ENCODE measurements around the gene ADCK2. TPM values are rescaled to one million over a fixed set of nuclear protein-coding genes. Genes with fewer than 3 reads are reported as not detected.
"Not testable (repeated sequence)": the region's sequence is repeated elsewhere in the genome, so short reads cannot be mapped to it uniquely, and the experiment has no call there.

The ADCK2 gene
- total RNA-seq, 4 donors from 2014 or later: 48.0 to 65.9 (median 57.0) TPM

DNA sequence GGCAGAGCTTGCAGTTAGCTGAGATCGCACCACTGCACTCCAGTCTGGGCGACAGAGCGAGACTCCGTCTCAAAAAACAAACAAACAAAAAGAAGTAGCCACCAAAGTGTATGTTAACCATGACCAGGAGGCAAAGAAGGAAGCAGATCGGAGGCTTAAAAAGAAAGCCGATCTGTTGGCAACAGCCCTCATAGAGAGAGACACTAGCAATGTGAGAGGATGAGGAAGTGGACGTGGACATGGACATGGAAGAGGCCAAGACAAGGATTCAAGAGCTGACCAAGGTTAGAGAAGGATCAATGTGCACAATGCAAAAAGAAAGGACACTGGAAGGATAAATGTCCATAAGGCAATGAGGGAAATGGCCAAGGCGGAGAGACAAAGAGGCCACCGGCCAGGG lies 14.9 kb upstream of the ADCK2 start:
- WGBS, 2 donors: 84 to 92% methylated on average over 9 of the region's 9 CpGs
- DNase-seq (ENCODE audit: low spot score in 2 of 2): no peak
- no peak overlapping the region for H3K4me3 ChIP-seq (ENCODE audit: low read depth, poor library complexity, severe bottlenecking)
- intact Hi-C loops (cut with DNase I; ENCODE audit: low total_unique reads): loop anchor here (2.0 kb wide), 1 partner anchor 145 kb away; no protein-coding TSS in a partner anchor
- no peak for TF ChIP-seq POLR2A (IDR thresholded peaks at IDR 0.05)
- TF ChIP-seq, protein P1, sequence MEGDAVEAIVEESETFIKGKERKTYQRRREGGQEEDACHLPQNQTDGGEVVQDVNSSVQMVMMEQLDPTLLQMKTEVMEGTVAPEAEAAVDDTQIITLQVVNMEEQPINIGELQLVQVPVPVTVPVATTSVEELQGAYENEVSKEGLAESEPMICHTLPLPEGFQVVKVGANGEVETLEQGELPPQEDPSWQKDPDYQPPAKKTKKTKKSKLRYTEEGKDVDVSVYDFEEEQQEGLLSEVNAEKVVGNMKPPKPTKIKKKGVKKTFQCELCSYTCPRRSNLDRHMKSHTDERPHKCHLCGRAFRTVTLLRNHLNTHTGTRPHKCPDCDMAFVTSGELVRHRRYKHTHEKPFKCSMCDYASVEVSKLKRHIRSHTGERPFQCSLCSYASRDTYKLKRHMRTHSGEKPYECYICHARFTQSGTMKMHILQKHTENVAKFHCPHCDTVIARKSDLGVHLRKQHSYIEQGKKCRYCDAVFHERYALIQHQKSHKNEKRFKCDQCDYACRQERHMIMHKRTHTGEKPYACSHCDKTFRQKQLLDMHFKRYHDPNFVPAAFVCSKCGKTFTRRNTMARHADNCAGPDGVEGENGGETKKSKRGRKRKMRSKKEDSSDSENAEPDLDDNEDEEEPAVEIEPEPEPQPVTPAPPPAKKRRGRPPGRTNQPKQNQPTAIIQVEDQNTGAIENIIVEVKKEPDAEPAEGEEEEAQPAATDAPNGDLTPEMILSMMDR (IDR thresholded peaks at IDR 0.05): no peak

DNA sequence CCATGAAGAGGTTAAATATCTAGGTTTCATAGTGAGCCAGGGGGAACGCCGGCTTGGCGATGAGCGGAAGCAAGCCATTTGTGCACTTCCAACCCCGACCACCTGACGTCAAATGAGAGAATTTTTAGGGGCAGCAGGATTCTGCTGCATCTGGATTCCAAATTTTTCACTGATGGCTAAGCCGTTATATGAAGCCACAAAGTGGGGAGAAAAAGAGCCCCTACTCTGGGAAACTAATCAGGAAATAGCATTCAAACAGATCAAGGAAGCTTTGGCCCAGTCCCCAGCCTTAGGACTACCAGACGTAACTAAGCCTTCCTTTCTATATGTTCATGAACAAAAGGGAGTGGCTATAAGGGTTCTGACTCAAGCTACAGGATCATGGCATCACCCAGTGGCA lies 12.9 kb upstream of the ADCK2 start:
- no peak overlapping the region for H3K4me3 ChIP-seq (ENCODE audit: low read depth, poor library complexity, severe bottlenecking)
- no peak for TF ChIP-seq POLR2A (IDR thresholded peaks at IDR 0.05)
- TF ChIP-seq, protein P1 (IDR thresholded peaks at IDR 0.05): no peak
- intact Hi-C loops (cut with DNase I; ENCODE audit: low total_unique reads): no loop called here
- no peak for DNase-seq (ENCODE audit: low spot score in 2 of 2)
- 39 to 52% methylated on average over 8 of the region's 8 CpGs for WGBS, 2 donors

DNA sequence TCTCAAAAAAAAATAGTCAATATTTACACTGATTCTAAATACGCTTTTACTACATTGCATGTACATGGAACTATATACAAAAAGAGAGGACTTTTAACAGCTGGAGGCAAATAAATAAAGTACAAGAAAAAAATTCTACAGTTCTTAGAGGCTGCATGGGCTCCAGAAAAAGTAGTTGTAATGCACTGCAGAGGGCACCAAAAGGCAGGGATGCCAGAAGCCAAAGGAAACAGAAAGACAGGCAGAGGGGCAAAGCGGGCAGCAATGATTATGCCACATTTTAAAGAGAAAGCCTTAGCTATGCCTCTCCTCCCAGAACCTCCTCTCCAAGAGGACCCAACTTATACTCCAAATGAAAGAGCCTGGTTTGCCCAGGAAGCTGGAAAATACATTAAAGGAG lies 11.6 kb upstream of the ADCK2 start:
- no peak for DNase-seq (ENCODE audit: low spot score in 2 of 2)
- intact Hi-C loops (cut with DNase I; ENCODE audit: low total_unique reads): no loop called here

DNA sequence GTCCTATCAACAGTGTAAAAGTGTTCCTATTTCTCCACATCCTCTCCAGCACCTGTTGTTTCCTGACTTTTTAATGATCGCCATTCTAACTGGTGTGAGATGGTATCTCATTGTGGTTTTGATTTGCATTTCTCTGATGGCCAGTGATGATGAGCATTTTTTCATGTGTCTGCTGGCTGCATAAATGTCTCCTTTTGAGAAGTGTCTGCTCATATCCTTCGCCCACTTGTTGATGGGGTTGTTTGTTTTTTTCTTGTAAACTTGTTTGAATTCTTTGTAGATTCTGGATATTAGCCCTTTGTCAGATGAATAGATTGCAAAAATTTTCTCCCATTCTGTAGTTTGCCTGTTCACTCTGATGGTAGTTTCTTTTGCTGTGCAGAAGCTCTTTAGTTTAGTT lies 9.8 kb upstream of the ADCK2 start:
- H3K4me3 ChIP-seq (ENCODE audit: low read depth, poor library complexity, severe bottlenecking); intact Hi-C loops (cut with DNase I; ENCODE audit: low total_unique reads); DNase-seq (ENCODE audit: low spot score in 2 of 2): not testable (repeated sequence)
- 74 to 98% methylated on average over 2 of the region's 2 CpGs for WGBS, 2 donors

More for the DNA sequence above, 11.6 kb upstream of the ADCK2 start:
- TF ChIP-seq POLR2A (IDR thresholded peaks at IDR 0.05): no peak
- TF ChIP-seq, protein P1 (IDR thresholded peaks at IDR 0.05): no peak
- H3K4me3 ChIP-seq (ENCODE audit: low read depth, poor library complexity, severe bottlenecking): no peak overlapping the region
- 54 to 57% methylated on average over 2 of the region's 2 CpGs for WGBS, 2 donors

DNA sequence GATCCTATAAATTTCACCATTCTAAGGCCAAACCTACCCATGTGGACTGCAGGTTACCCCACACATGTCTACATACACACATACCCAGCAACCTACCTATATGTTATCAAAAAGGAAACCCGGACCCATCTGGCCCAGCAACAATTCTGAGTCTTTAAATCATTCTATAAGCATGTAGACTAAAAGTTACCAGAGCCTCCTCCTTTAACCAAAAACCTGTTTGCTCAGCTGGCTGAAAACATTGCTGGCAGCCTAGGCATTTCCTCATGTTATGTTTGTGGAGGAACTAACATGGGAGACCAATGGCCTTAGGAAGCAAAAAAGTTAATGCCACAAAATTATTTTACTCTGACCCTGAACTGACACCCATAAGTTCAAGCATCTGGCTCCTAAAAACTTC lies 5.3 kb upstream of the ADCK2 start:
- TF ChIP-seq, protein P1 (IDR thresholded peaks at IDR 0.05): no peak
- TF ChIP-seq POLR2A (IDR thresholded peaks at IDR 0.05): no peak
- no peak for DNase-seq (ENCODE audit: low spot score in 2 of 2)
- WGBS, 2 donors: 69 to 76% methylated on average over 1 of the region's 1 CpG
- intact Hi-C loops (cut with DNase I; ENCODE audit: low total_unique reads): no loop called here
- H3K4me3 ChIP-seq (ENCODE audit: low read depth, poor library complexity, severe bottlenecking): no peak overlapping the region

DNA sequence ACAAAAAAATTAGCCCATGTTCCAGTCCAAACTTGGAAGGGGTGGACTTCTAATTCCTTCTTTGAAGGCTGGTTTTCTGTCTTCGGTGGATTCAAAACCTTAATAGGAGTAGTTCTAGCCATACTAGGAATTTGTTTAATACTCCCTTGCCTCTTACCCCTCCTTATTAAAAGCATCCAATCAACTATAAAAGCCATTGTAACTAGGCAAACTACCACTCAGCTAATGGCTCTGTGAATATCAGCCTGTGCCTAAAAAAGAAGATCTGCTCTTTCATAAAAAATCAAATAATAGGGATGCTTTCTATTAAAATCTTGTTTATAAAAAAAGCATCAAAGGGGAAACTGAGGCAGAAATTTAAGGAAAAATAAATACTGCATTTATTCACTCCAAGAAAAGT lies 4.1 kb upstream of the ADCK2 start:
- 85 to 87% methylated on average over 1 of the region's 1 CpG for WGBS, 2 donors
- intact Hi-C loops (cut with DNase I; ENCODE audit: low total_unique reads): no loop called here

More for the DNA sequence above, 4.1 kb upstream of the ADCK2 start:
- DNase-seq (ENCODE audit: low spot score in 2 of 2): no peak
- no peak overlapping the region for H3K4me3 ChIP-seq (ENCODE audit: low read depth, poor library complexity, severe bottlenecking)
- no peak for TF ChIP-seq POLR2A (IDR thresholded peaks at IDR 0.05)
- TF ChIP-seq, protein P1 (IDR thresholded peaks at IDR 0.05): no peak
